Dermis microvascular lymphatic vessel endothelial cell (primary cell): ENCODE measurements around the gene CCDC146. TPM values are rescaled to one million over a fixed set of nuclear protein-coding genes. Genes with fewer than 3 reads are reported as not detected.
"Not testable (repeated sequence)": the region's sequence is repeated elsewhere in the genome, so short reads cannot be mapped to it uniquely, and the experiment has no call there.

ENCODE experiments used
- DNase-seq, 2 donors: peaks; one replicate each; pipeline versions ENCODE4 v3.0.0 to v3.0.0-alpha.2; 2010; ENCODE audit warnings: low read depth in 2 of 2
- total RNA-seq: library from RNA; depleted of rRNA; stranded (reverse); fragments of >200 nt; gene quantifications from 2 replicates; pipeline ENCODE4 v1.2.1, GENCODE V29; 2014

CCDC146 gene
- total RNA-seq, 1 donor from 2014 or later, result 0.26 TPM

DNA sequence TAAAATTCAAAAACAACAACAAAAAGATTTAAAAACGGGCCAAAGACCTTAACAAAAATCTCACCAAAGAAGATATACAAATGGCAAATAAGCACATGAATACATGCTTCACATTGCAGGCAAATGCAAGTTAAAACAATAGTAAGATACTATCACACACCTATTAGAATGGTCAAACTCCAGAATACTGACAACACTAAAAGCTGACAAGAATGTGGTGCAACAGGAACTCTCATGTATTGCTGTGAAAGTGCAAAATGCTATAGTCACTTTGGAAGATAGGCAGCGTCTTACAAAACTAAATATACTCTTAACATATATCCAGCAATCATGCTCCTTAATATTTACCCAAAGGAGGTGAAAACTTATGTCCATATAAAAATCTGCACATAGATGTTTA is 16.3 kb downstream of the CCDC146 start:
- DNase-seq, result not testable (repeated sequence)

DNA sequence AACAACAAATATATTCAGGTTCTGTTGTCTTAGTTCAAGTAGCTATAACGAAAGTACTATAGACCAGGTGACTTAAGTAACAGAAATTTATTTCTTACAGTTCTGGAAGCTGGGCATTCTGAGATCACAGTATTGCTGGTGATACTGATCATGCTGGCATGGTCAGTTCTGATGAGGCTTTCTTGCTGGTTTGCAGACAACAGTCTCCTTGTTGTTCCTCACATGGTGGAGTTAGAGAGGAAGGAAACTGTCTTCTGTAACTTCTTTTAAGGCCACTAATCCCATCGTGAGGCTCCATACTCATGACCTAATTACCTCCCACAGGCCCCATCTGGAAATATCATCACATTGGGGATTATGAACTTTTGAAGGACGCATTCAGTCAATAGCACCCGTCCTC is 17.9 kb downstream of the CCDC146 start:
- DNase-seq, result not testable (repeated sequence)

DNA sequence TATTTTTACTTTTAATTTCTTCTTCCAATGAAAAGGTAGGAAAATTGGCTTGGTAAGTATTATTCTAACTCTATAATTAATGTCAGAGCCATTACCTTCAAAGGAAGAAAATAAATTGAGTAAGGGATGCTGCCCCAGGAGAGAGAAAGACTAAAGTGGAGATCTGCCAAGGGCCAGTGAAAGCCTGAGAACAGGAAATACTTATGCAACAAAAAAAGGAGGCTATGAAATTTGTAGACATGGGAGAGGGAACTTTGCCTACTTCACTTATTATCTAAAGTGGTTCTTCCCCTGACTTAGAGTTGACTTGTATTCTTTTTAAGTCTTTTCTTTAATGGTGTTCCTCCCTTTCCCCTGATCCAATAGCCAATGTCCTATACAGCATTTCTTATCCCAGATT is 29.8 kb downstream of the CCDC146 start:
- not testable (repeated sequence) for DNase-seq

- not testable (repeated sequence) for DNase-seq
Measured at GRCh38 chr7:77154917-77155464, 32.6 kb downstream of the CCDC146 start.

- not testable (repeated sequence) for DNase-seq
Measured at GRCh38 chr7:77155601-77156377, 33.4 kb downstream of the CCDC146 start.

DNA sequence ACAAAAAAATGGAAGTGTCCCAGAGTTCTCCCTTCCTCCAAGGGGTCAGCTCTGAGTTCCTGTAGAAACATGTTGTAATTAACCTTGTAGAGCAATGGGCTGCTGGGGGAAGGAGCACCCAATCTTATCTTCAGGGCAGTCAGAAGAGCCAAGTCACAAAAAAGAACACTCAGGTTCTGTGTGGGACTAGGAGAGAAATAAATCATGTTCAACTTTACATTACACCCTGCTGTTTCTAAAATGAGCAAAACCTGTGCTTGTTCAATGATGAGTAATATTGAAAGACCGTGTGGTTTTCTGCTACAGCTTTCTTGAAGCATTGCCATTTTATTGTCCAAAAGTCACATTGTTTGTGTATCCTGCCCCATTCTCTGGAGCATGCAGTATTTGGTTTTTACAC is 34.6 kb downstream of the CCDC146 start:
- DNase-seq, result not testable (repeated sequence)

- DNase-seq, result no peak
Measured at GRCh38 chr7:77157446-77157845, 35.0 kb downstream of the CCDC146 start.

DNA sequence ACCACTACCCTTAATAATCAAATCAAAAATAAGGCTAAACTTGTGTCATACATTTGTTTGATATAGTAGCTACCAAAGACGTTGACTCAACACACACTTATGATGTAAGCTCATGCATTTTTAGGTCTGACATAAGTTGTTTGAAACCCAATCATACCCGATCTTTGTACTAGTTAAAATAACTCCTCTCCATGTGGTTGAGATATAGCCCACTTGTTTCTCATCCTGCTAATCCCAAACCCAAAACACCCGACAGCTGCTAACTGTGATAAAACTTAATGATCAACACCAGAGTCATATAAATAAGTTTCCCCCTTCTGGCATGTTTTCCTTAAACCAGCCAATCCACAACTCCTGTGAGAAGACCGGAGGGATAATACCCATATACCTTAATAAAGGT is 48.7 kb downstream of the CCDC146 start:
- not testable (repeated sequence) for DNase-seq

DNA sequence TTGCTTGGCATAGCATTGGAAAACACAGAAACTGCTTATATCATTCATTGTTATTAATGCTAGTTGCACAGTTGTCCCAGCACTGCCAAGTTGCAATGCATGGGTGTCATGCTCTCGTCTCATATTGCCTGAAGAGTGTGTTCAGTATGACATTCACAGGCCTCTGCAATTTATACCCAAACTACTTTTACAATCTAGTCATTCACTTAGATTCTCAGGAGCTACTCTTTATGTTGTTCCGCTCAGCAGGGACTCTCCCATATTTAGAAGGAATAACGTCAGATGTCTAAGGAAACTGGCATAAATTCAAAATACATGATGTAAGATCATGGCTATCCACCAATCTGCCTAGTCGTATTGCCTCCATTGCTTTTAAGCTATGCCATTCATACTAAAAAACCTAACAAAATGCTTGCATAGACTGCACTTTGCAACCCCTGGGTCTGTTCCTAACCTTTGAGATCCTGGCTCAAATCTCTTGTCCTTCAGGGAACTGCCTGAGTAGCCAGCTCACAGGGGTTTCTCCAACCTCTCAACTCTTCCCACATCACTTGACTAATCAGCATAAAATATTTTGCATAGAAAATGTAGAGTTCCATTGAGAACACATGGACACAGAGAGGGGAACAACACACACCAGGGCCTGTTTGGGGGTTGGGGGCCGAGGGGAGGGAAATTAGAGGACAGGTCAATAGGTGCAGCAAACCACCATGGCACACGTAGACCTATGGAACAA is 50.2 kb downstream of the CCDC146 start:
- DNase-seq, result not testable (repeated sequence)

GRCh38 chr7:77174418-77174817 is 52.0 kb downstream of the CCDC146 start:
- DNase-seq, result not testable (repeated sequence)

DNA sequence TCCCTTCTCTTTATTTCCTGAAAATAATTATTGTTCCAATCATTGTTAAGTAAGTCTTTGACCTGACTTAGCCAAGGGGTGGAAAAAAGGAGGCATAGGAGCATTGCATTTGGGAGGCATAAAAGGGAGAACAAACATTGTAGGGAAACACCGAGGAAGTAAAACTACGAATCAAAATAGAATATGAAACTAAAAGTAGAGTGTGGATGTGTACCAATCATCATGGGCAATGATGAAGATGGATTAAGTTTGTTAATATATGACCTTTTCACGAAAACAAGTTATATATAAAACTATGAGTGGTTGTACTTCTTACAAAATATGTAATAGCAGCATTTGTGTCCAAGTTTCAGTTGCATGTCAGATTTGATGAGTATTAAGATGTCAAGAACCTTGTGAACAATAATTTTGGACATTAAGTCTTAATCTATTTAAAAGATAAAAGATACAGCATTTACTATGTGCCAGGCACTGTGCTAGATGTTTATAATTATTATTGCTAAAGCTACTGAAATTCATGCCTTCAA is 52.9 kb downstream of the CCDC146 start:
- DNase-seq, result not testable (repeated sequence)

GRCh38 chr7:77177321-77177904 is 55.0 kb downstream of the CCDC146 start:
- DNase-seq, result not testable (repeated sequence)

DNA sequence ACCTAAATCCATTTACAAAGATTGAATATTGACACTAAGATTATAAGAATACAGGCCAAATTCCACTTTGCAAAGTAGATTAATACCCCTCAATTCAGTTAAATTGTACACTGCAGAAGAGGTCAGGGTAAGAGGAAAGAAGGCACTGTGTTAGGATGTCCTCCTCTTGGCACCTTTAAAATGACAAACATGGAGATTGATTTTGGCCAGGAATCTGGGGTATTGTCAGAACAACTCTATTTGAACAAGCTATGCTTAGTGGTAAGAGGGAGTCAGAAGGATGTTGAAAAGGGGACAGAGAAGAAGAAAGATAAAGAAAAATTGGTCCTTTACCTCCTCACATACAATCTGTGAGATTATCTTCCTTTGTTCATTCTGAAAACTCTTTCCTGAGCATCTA is 55.6 kb downstream of the CCDC146 start:
- DNase-seq, result not testable (repeated sequence)

DNA sequence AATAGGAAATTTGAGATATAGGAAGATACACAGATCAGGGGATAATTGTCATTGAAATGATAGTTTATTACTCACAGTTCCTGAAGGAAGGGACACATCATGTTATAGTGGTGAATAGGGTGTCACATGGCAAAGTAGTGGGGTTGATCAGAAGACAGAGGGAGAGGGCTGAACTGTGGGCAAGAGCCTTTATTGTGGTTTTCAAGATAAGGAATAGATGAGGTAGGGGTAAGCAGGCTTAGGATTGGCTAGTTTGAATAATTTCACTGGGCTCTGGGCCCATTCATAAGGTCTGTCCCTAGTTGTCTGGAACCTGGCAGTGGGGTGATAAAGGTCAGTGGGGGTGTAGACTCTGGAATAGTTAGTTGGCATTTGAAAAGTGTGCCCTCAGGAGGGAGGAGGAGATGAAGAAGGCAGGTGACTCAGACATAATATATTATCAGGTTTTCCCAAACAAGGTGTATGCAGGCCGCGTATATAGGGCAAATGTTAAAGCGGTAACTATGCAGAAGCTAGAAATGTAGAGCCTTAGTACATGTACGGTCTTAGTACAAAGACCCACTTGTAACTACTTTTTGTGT is 58.7 kb downstream of the CCDC146 start:
- no peak for DNase-seq

DNA sequence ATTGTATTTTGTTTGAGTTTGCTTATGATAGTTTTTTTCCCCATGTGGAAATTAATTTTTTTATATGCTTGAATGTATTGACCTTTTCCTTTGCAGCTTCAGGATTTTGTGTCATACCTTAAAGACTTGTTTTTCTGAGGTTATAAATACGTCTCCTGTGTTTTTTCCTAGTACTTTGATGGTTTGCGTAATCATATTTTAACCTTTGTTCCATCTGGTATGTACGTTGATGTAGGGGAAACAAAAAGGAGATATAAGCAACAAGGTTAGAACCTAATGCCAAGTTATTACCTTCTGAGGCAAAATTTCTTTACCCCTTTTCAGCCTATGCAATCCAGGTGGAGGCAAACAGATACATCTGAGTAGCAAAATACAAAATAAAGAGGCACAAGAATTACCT is 59.3 kb downstream of the CCDC146 start:
- no peak for DNase-seq

GRCh38 chr7:77182261-77182660 is 59.8 kb downstream of the CCDC146 start:
- no peak for DNase-seq

GRCh38 chr7:77184463-77184862 is 62.0 kb downstream of the CCDC146 start:
- DNase-seq, result peak in 1 of 2 donors; percentile 1

DNA sequence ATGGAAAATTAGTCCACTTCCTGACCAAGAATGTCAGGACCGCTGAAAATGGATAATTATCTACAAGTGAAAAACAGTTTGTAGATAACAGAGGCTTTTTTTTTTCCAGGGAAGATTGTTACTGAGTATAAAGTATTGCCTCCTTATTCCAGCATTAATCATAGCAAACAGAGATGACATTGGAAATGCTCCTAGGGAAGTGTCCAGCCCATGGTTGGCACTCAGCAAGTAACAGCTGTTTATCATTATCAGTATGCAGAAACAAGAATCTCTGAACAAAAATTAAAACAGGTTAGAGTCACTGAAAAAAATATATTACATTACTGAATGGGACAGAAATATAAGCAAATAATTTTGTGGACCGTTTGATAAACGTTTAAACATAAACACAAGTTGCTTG is 62.6 kb downstream of the CCDC146 start:
- DNase-seq, result no peak

DNA sequence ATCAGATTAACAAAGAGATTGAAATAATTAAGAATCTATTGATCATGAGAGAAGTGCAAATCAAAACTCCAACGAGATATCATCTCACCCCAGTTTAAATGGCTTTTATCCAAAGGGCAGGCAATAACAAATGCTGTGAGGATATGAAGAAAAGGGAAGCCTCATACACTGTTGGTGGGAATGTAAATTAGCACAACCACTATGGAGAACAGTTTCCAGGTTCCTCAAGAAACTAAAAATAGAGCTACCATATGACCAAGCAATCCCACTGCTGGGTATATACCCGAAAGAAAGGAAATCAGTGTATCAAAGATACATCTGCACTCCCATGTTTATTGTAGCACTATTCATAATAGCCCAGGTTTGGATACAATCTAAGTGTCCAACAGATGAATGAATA is 63.5 kb downstream of the CCDC146 start:
- DNase-seq, result no peak

DNA sequence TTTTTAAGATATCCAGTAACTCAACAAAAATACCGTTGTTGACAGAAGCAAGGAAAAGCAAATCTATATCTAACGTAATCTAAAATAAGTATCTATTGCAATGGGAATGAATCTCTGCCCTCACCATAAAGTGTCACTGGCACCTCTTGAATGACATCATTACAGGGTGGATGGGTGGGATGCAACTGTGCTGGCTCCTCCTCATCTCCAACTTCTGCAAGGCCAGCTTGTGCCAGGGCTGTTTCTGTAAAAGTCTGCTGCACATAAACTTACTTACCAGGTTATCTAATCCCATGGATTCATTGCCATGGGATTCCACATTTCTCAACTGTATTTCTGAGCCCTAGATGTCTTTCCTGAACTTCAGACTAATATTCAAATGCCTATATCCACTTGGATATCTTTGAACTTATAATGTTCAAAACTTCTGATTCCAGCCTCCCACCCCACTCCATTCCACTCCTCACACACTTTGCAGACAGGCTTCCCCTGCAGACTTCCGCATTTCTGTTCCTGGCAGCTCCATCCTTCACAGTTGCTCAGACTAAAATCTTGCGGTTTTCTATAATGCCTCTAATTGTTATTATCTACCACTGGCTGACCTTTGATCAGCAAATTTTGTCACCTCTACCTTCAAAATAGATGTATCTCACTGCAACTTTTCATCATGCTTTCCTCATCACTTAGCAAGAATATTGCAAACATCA is 66.5 kb downstream of the CCDC146 start:
- DNase-seq, result no peak

- DNase-seq, result no peak
Measured at GRCh38 chr7:77197141-77197540, 74.7 kb downstream of the CCDC146 start.
